GM11168 (cell line): ENCODE measurements around the gene SEMA4G.

Experiments
- in situ Hi-C: fragments of 300-500 bp; cut with MboI; formaldehyde crosslinking; loops from one replicate; pipeline ENCODE4 v1.12.0; 2022; ENCODE audit warnings: low sequenced_read_pairs; ENCODE audit not compliant: unreplicated experiment

SEMA4G gene

GRCh38 chr10:100969187-100970075 is at the start of gene SEMA4G:
TSS of gene SEMA4G (plus strand) at chr10:100969504. CDS start at chr10:100972913, 3,409 bp downstream.
- in situ Hi-C loops: no loop called here

GRCh38 chr10:100923580-100923979 is 45.7 kb upstream of the SEMA4G start:
- in situ Hi-C loops: no loop called here

GRCh38 chr10:100927266-100927665 is 42.0 kb upstream of the SEMA4G start:
- in situ Hi-C loops: no loop called here

GRCh38 chr10:100928039-100928438 is 41.3 kb upstream of the SEMA4G start:
- in situ Hi-C loops: no loop called here

- in situ Hi-C loops: no loop called here
These were observed 38.9 kb upstream of the SEMA4G start for GRCh38 chr10:100930368-100930767.

GRCh38 chr10:100934084-100934659 is 35.1 kb upstream of the SEMA4G start:
- in situ Hi-C loops: no loop called here

GRCh38 chr10:100939763-100940344 is 29.4 kb upstream of the SEMA4G start:
- in situ Hi-C loops: no loop called here

GRCh38 chr10:100942229-100942628 is 27.1 kb upstream of the SEMA4G start:
- in situ Hi-C loops: no loop called here

- in situ Hi-C loops: no loop called here
These were observed 25.8 kb upstream of the SEMA4G start for GRCh38 chr10:100943508-100943907.

GRCh38 chr10:100945754-100946153 is 23.6 kb upstream of the SEMA4G start:
- in situ Hi-C loops: no loop called here

- in situ Hi-C loops: no loop called here
These were observed 20.4 kb upstream of the SEMA4G start for GRCh38 chr10:100948916-100949315.

- in situ Hi-C loops: no loop called here
These were observed 9.1 kb upstream of the SEMA4G start for GRCh38 chr10:100960251-100960650.

GRCh38 chr10:100962351-100963080 is 6.8 kb upstream of the SEMA4G start:
- in situ Hi-C loops: no loop called here

GRCh38 chr10:100963826-100964225 is 5.5 kb upstream of the SEMA4G start:
- in situ Hi-C loops: no loop called here

- in situ Hi-C loops: no loop called here
These were observed 3.5 kb upstream of the SEMA4G start for GRCh38 chr10:100965820-100966219.

GRCh38 chr10:100966887-100967286 is 2.4 kb upstream of the SEMA4G start:
- in situ Hi-C loops: no loop called here

GRCh38 chr10:100967332-100967731 is 2.0 kb upstream of the SEMA4G start:
- in situ Hi-C loops: no loop called here

GRCh38 chr10:100968062-100968736 is 1.1 kb upstream of the SEMA4G start:
- in situ Hi-C loops: no loop called here

GRCh38 chr10:100968863-100969186 is 479 bp upstream of the SEMA4G start:
- in situ Hi-C loops: no loop called here
